NCI-H1092 treated with DMSO at 0.1 percent for 48 hours (cell line): ENCODE results near the gene DLG5.

Experiments used
- DNase-seq: peaks from one replicate; lab custom pipeline; 2025; lab: John Stamatoyannopoulos, UW

The DLG5 gene

GRCh38 chr10:77926566-77927401 lies at the start of gene DLG5:
Gene DLG5, minus strand, starts transcription at chr10:77926755. Its CDS starts 235 bp downstream, at chr10:77926520.
- DNase-seq: no peak

GRCh38 chr10:77975086-77975666 lies 48.6 kb upstream of the DLG5 start:
- no peak for DNase-seq

DNA sequence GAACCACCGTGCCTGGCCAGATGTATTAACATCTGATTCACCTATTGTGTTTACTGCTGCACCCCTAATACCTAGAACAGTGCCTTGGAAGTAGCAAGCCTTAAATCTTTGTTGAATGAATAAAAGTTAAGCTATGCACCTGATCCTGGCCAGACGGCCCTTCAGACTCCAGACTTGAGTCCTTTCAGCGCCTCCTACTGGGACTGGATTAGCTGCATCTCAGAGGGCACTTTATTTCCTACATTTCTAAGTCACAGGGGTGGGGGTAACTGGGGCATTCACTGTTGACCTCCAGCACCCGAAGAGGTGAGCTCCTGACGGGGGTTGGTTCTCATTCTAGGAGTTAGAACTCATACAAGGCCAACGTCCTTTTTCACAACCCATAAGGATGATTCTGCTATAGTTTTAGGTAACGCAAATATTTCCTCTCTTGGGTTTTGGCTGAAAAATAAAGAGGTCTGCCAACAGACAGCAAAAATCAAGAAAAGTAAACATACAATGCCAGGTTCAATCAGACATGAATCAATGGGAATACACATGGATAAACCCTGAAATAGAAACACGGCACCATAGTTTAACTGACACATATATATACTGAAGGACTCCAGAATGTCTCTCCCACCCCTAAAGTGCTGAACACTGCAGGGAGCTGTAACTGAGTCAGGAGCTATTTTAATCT lies 48.0 kb upstream of the DLG5 start:
- DNase-seq: no peak

DNA sequence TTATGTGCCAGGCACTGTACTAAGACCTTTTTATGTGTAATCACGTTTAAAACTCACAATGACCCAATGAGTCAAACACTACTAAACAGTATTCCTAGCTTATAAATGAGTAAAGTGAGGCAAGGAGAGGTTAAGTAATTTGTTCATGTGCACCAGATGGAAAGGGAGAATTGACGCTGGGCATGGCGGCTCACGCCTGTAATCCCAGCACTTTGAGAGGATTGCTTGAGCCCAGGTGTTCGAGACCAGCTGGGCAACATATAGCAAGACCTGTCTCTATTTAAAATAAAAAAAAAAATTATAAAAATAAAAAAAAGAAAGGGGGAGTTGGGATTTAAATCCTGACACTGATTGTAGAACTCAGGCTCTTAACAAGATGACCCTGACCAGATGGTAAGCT lies 46.7 kb upstream of the DLG5 start:
- DNase-seq: no peak

- no peak for DNase-seq
Observed at GRCh38 chr10:77972148-77972547, 45.6 kb upstream of the DLG5 start.

- DNase-seq: no peak
Observed at GRCh38 chr10:77971804-77972144, 45.2 kb upstream of the DLG5 start.

DNA sequence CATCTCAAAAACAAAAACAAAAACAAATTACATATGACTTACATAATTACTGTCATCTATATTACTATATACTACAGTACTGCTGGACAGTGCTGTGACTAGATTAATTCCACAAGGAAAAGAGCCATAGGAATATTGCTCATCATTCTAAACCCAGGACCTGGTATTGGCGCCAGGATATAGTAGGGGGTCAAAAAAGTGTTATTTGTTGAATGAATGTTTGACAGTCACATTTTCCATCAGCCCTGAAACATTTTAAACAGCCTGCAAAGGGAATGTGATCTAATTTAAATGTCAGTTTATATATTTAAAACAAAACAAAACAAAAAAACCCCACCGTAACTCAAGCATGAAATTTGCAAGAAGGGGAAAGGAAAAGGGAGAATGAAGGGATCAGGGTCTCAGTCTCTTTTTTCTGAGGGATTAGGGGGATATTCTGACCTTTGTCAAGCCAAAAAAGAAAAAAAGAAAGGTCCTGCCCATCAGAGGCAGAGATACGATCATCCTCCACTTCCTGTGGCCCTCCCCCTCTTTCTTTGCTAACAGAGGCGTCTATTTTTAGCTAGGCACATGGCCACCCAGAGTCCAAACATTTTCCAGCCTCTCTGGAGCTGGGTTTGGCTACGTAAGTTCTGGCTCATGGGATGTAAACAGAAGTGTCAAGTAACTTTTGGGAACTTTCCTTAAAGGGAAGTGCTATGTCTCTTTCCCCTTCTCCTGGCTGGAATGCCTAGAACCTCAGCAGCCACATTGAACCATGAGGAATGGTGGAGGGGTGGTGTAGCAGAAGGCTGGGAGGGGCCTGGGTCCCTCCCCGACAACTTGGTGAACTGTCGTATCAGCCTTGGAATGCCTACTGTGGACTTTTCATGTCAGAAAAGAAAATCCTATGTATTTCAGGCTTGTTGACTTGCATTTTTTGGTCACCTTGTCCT lies 44.6 kb upstream of the DLG5 start:
- no peak for DNase-seq

DNA sequence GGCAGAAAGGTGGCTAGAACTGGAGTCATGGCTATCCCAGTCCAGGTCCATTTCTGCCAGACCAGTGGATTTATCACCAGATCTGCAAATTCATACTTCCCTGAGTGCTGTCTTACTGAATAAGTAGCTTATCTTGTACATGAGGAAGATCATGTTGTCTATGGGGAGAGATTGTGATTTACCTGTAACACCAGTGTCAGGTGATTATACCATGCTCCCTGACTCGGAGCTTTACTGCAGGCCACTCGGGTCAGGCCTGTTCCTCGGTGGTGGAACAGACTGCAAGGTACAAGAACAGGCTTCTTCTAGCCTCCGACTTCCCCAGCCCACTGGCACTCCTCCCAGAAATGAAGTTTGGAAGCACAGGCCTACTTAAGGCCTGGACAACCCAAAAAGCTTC lies 42.6 kb upstream of the DLG5 start:
- DNase-seq: no peak

DNA sequence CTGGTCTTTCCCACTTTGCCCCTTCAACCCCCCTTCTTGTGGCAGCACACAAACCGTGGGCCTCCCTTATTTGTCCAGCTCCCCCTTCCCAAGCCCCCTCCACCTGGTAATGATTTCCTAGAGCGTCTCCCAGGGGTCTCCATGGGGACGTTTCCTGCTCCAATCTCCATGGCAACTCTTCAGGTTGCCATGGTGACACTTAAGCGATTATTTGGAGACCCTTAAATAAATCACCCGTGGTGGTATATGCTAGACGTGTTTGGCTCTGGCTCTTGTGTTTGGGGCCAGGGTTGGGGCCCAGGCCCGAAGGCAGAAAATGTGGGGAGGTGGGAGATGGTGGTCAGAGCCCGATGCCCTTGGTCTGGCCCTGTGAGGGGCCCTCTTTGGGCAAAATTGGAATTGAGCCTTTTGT lies 41.1 kb upstream of the DLG5 start:
- DNase-seq: peak; percentile 58

- no peak for DNase-seq
Observed at GRCh38 chr10:77965294-77965693, 38.7 kb upstream of the DLG5 start.

DNA sequence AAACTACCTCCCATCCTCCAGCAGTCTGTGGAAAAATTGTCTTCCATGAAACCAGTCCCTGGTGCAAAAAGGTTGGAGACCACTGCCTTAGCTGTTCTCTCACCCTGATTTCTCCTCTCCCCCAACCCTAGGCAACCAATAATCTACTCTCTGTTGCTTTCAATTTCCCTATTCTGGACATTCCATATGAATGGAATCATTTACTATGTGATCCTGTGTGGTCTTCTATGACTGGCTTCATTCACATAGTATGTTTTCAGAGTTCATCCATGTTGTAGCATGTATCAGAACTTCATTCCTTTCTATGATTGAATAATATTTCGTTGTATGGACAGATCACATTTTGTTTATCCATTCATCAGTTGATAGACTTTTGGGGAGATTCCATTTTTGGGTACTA lies 38.3 kb upstream of the DLG5 start:
- no peak for DNase-seq

- DNase-seq: no peak
Observed at GRCh38 chr10:77963901-77964300, 37.3 kb upstream of the DLG5 start.

DNA sequence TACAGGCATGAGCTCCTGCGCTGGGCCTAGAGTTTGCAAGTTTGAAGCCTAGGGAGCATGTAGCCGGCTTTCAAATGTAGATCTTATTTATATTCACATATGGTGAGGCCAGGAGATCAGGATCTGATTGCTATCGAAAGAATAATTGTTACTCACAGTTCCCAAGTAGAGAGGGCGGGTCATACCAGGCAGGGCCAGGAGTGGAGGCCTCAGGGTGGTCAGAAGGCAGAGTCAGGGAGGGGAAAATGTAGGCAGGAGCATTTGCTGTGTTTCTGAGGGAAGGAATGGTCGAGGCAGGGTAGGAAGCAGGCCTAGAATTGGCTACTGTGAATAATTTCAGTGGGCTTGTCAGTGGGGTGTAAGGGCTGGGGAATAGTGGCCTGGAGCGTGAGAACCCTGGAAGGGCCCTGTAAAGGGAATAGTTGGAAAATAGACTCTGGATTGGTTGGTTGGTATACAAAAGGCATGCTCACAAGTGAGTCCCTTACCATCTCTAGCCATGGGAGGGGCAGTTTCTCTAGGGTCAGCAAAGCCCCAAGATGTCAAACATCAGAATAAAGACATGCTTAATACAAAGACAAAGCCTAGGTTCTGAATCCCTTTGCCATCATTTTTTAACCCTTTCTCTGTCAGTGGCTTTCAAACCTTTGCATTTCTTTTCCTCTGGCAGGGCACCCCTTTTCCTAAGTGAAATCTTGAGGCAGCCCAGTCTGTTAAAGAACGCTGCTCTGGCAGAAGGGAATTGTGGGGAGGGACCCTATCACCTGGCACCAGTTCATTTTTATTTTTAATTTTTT lies 36.0 kb upstream of the DLG5 start:
- DNase-seq: no peak

DNA sequence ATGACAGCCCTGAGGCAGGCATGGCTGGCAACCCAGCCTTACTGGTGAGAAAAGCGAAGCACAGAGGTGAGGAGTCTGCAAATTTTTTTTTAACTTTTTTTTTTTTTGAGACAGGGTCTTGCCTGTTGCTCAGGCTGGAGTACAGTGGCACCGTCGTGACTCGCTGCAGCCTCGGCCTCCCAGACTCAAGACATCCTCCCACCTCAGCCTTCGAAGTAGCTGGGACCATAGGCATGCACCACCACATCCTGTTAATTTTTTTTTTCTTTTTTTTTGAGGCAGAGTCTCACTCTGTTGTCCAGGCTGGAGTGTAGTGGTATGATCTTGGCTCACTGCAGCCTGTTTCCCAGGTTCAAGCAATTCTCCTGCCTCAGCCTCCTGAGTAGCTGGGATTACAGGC lies 35.1 kb upstream of the DLG5 start:
- DNase-seq: no peak

- DNase-seq: no peak
Observed at GRCh38 chr10:77960829-77961329, 34.3 kb upstream of the DLG5 start.

DNA sequence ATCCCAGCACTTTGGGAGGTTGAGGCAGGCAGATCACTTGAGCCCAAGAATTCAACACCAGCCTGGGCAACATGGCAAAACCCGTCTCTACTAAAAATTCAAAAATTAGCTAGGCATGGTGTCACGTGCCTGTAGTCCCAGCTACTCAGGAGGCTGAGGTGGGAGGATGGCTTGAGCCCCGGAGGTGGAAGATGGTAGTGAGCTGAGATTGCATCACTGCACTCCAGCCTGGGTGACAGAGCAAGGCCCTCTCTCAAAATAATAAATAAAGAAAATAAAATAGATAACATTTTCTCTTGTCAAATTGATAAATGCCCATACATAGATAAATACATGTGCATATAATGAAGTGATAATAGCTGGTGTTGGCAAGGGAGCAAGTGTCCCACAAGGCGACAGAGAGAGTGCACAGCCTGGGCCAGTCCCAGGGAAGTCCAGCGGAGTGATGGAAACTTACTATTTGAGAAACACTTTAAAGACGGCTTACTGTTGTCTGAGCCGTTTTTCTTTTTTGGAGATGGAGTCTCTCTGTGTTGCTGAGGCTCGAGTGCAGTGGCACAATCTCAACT lies 33.4 kb upstream of the DLG5 start:
- no peak for DNase-seq

GRCh38 chr10:77959384-77959783 lies 32.8 kb upstream of the DLG5 start:
- DNase-seq: no peak

DNA sequence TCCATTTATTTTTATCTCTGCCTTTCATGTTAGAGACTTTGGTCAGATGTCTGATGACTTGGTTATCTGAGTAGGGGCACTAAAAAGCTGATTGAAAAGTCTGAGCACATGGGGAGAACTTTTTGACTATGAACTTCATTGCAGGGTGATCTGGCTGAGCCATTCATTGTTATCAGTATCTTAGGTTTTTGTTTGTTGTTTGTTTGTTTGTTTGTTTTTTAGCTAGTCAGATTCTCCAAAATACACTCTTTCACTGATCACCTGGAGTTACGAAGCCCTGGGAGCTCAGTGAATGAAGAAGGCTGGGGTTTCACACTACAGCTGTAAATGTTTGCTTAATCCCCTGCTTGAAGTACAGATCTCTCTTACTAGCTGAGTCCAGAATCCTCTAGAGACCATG lies 28.6 kb upstream of the DLG5 start:
- DNase-seq: no peak

DNA sequence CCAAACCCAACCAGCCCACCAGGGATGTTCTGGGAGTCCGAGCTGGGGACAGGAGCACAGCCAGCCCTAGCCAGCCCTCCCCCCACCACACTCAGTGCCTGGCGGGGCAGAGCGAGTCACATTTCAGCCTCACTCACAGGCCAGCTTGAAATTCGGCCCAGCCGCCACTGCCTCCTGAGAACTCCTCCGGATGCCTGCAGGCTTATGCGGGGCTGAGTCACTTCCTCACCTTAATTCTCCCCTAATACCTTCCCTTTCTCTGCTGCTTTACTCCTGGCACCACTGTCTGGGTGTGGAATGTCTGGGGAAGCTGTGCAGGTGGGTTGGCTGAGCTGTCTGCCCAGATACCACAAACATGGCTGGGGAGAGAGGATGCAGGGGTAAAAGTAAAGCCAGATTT lies 22.6 kb upstream of the DLG5 start:
- no peak for DNase-seq

- DNase-seq: no peak
Observed at GRCh38 chr10:77946084-77946483, 19.5 kb upstream of the DLG5 start.

GRCh38 chr10:77944519-77944918 lies 18.0 kb upstream of the DLG5 start:
- DNase-seq: no peak
